Common myeloid progenitor, CD34-positive (primary cell): ENCODE data around the gene C5AR1.

Experiments
- CTCF ChIA-PET: fragments of 350-600 bp; sonication (Branson Sonifier 250); formaldehyde crosslinking; loops from one replicate; lab custom pipeline; 2021; ENCODE audit warnings: antibody characterized with exemption; lab: Charles Lee
- POLR2A ChIA-PET: fragments of 350-600 bp; sonication (Branson Sonifier 250); formaldehyde crosslinking; loops from one replicate; lab custom pipeline; 2021; ENCODE audit warnings: antibody characterized with exemption; lab: Charles Lee
- DNase-seq, 3 donors: peaks; one replicate each; pipeline versions ENCODE4 v3.0.0 to v3.0.0-alpha.2; 2013
- H3K27ac ChIP-seq, 2 experiments: 1 replicate in 1 of 2; 2 replicates in 1 of 2; pipeline ENCODE4 v1.7.0; 2013; ENCODE audit warnings: inconsistent platforms in 2 of 2, low read length in 2 of 2, mild to moderate bottlenecking in 2 of 2, low read depth in 1 of 2, moderate library complexity in 1 of 2; ENCODE audit not compliant: severe bottlenecking in 2 of 2, insufficient read depth in 1 of 2, poor library complexity in 1 of 2
- H3K27me3 ChIP-seq, 5 experiments: replicated peaks in 2 of 5; 1 replicate in 3 of 5; 2 replicates in 2 of 5; pipeline versions ENCODE4 v1.6.1 to v1.7.0; 2013; ENCODE audit warnings: low read length in 4 of 5, mild to moderate bottlenecking in 2 of 5, moderate library complexity in 2 of 5, inconsistent platforms in 1 of 5; ENCODE audit not compliant: insufficient read depth in 5 of 5, control insufficient read depth in 4 of 5
- H3K36me3 ChIP-seq, 4 experiments: 1 replicate in 2 of 4; 2 replicates in 2 of 4; pipeline versions ENCODE4 v1.6.1 to v1.7.0; 2013; ENCODE audit warnings: low read length in 3 of 4, control low read depth in 1 of 4, mild to moderate bottlenecking in 1 of 4; ENCODE audit not compliant: control insufficient read depth in 4 of 4, insufficient read depth in 4 of 4
- H3K4me1 ChIP-seq, 4 experiments: 1 replicate in 3 of 4; 2 replicates in 1 of 4; pipeline versions ENCODE4 v1.6.1 to v1.7.1; 2013; ENCODE audit warnings: low read length in 3 of 4, mild to moderate bottlenecking in 3 of 4, control low read depth in 1 of 4, inconsistent platforms in 1 of 4, moderate library complexity in 1 of 4; ENCODE audit not compliant: control insufficient read depth in 4 of 4, insufficient read depth in 4 of 4; ENCODE audit errors: control extremely low read depth in 1 of 4
- H3K4me3 ChIP-seq, 7 experiments: 1 replicate in 4 of 7; 2 replicates in 3 of 7; pipeline versions ENCODE4 v1.5.1 to v1.7.0; 2013; ENCODE audit warnings: mild to moderate bottlenecking in 7 of 7, low read length in 6 of 7, moderate library complexity in 6 of 7, inconsistent platforms in 2 of 7, low read depth in 2 of 7, control low read depth in 1 of 7; ENCODE audit not compliant: insufficient read depth in 4 of 7, control insufficient read depth in 1 of 7; ENCODE audit errors: extremely low read depth in 1 of 7
- H3K9me3 ChIP-seq, 5 experiments: 1 replicate in 4 of 5; 2 replicates in 1 of 5; pipeline versions ENCODE4 v1.6.1 to v1.7.1; 2013; ENCODE audit warnings: low read length in 4 of 5, mild to moderate bottlenecking in 2 of 5, inconsistent platforms in 1 of 5, low read depth in 1 of 5, moderate library complexity in 1 of 5; ENCODE audit not compliant: control insufficient read depth in 4 of 5, insufficient read depth in 2 of 5; ENCODE audit errors: control extremely low read depth in 1 of 5
- WGBS: methylation state at CpG from one replicate; pipeline ENCODE4 v1.1.5; 2013; ENCODE audit not compliant: insufficient coverage; 5-methylcytosine and 5-hydroxymethylcytosine counted together

The C5AR1 gene

GRCh38 chr19:47323409-47323808 is 13.7 kb downstream of the C5AR1 start:
- no peak overlapping the region for H3K27ac ChIP-seq
- DNase-seq = no peak
- peaks cover 0 to 19% (median 2%) of the 10 kb centered on the region in 5 experiments for H3K27me3 ChIP-seq
- no peaks in the 10 kb centered on the region for H3K36me3 ChIP-seq
- ChIA-PET POLR2A (no interaction called here), CTCF (interaction anchor here (0.7 to 1.6 kb wide), 3 partner anchors 12 to 193 kb away, joined by 3 to 5 read pairs (median 3); no protein-coding TSS in a partner anchor)
- H3K4me3 ChIP-seq = no peak overlapping the region
- H3K9me3 ChIP-seq = peaks cover 0 to 4% (median 0%) of the 10 kb centered on the region in 5 experiments
- peaks cover 0 to 10% (median 8%) of the 10 kb centered on the region in 4 experiments for H3K4me1 ChIP-seq
- WGBS = 93% methylated on average over 8 of the region's 8 CpGs

- peaks cover 0 to 10% (median 8%) of the 10 kb centered on the region in 4 experiments for H3K4me1 ChIP-seq
- peaks cover 0 to 19% (median 2%) of the 10 kb centered on the region in 5 experiments for H3K27me3 ChIP-seq
- no peak for DNase-seq
- POLR2A ChIA-PET = interaction anchor here (0.5 kb wide), 1 partner anchor 130 kb away, joined by 3 read pairs; no protein-coding TSS in a partner anchor
- 91% methylated on average over 12 of the region's 12 CpGs for WGBS
- no peak overlapping the region for H3K4me3 ChIP-seq
- no peaks in the 10 kb centered on the region for H3K36me3 ChIP-seq
- H3K27ac ChIP-seq = no peak overlapping the region
- CTCF ChIA-PET = interaction anchor here (0.7 to 1.9 kb wide), 3 partner anchors 25 to 192 kb away, joined by 3 to 9 read pairs (median 3); partner anchors contain the start of gene DHX34
- H3K9me3 ChIP-seq = peaks cover 0 to 4% (median 0%) of the 10 kb centered on the region in 5 experiments
These were observed 14.2 kb downstream of the C5AR1 start for GRCh38 chr19:47323872-47324271.

GRCh38 chr19:47324502-47324901 is 14.8 kb downstream of the C5AR1 start:
- DNase-seq = peak; percentile 43 to 50 (median 45)
- no peak overlapping the region for H3K27ac ChIP-seq
- peaks cover 0 to 10% (median 8%) of the 10 kb centered on the region in 4 experiments for H3K4me1 ChIP-seq
- peaks cover 0 to 4% (median 0%) of the 10 kb centered on the region in 5 experiments for H3K9me3 ChIP-seq
- H3K36me3 ChIP-seq = no peaks in the 10 kb centered on the region
- ChIA-PET POLR2A (interaction anchor here (0.5 kb wide), 1 partner anchor 129 kb away, joined by 3 read pairs; no protein-coding TSS in a partner anchor), CTCF (interaction anchor here (1.0 to 1.9 kb wide), 4 partner anchors 9 to 49 kb away, joined by 3 to 9 read pairs (median 4); partner anchors contain the start of gene DHX34)
- WGBS = 38% methylated on average over 7 of the region's 9 CpGs
- no peak overlapping the region for H3K4me3 ChIP-seq
- H3K27me3 ChIP-seq = peaks cover 0 to 19% (median 2%) of the 10 kb centered on the region in 5 experiments

- POLR2A ChIA-PET = no interaction called here
- peaks cover 0 to 18% (median 6%) of the 10 kb centered on the region in 5 experiments for H3K27me3 ChIP-seq
- no peak overlapping the region for H3K27ac ChIP-seq
- DNase-seq = peak in 2 of 3 donors; percentile 53 to 56
- WGBS = 35% methylated on average over 5 of the region's 9 CpGs
- no peaks in the 10 kb centered on the region for H3K36me3 ChIP-seq
- CTCF ChIA-PET = interaction anchor here (1.8 kb wide), 1 partner anchor 18 kb away, joined by 5 read pairs; the partner anchor contains the start of gene DHX34
- no peak overlapping the region for H3K4me3 ChIP-seq
- no peaks in the 10 kb centered on the region for H3K9me3 ChIP-seq
- H3K4me1 ChIP-seq = peaks cover 0 to 7% (median 1%) of the 10 kb centered on the region in 4 experiments
These were observed 20.8 kb downstream of the C5AR1 start for GRCh38 chr19:47330466-47330869.

GRCh38 chr19:47331490-47331889 is 21.8 kb downstream of the C5AR1 start:
- 100% methylated on average over 6 of the region's 6 CpGs for WGBS
- H3K36me3 ChIP-seq = no peaks in the 10 kb centered on the region
- H3K27me3 ChIP-seq = peaks cover 0 to 16% (median 6%) of the 10 kb centered on the region in 5 experiments
- CTCF ChIA-PET = interaction anchor here (1.3 to 1.8 kb wide), 3 partner anchors 11 to 24 kb away, joined by 3 to 5 read pairs (median 4); partner anchors contain the start of gene DHX34
- DNase-seq = no peak
- no peak overlapping the region for H3K4me3 ChIP-seq
- no peaks in the 10 kb centered on the region for H3K9me3 ChIP-seq
- POLR2A ChIA-PET = no interaction called here
- H3K27ac ChIP-seq = no peak overlapping the region
- peaks cover 1 to 15% (median 5%) of the 10 kb centered on the region in 4 experiments for H3K4me1 ChIP-seq

- 86% methylated on average over 14 of the region's 18 CpGs for WGBS
- Histone ChIP-seq H3K4me3 (no peak within 1 kb of the TSS), H3K4me1 (peaks cover 3 to 20% (median 8%) of the 10 kb centered on the region in 4 experiments), H3K36me3 (no peaks in the 10 kb centered on the region), H3K27me3 (peaks cover 0 to 16% (median 6%) of the 10 kb centered on the region in 5 experiments), H3K27ac (no peak within 1 kb of the TSS), H3K9me3 (no peaks in the 10 kb centered on the region)
- CTCF ChIA-PET = interaction anchor here (1.3 to 1.7 kb wide), 2 partner anchors 10 to 24 kb away, joined by 3 to 4 read pairs; no protein-coding TSS in a partner anchor
- DNase-seq = no peak
- POLR2A ChIA-PET = no interaction called here
These were observed 22.4 kb downstream of the C5AR1 start, which contains the start of gene C5AR2 for GRCh38 chr19:47331931-47332547. Gene C5AR2, plus strand, starts transcription at chr19:47332175. Its CDS starts 8,625 bp downstream, at chr19:47340800.
